MM.1S (cell line): ENCODE results near the gene DISC1.

Experiments used
- CTCF ChIP-seq: fragments of 300-600 bp; sonication (generic); IDR thresholded peaks from 2 replicates; pipeline ENCODE4 v1.5.1; 2016; ENCODE audit warnings: antibody characterized with exemption, low read length, mixed read lengths
- EZH2 ChIP-seq: fragments of 300-600 bp; sonication (generic); optimal IDR thresholded peaks from 2 replicates; pipeline ENCODE3; 2017; ENCODE audit warnings: low read depth, mild to moderate bottlenecking, antibody characterized with exemption, low read length, mixed read lengths
- EZH2phosphoT487 ChIP-seq: fragments of 300-600 bp; sonication (generic); IDR thresholded peaks from 2 replicates; pipeline ENCODE4 v1.6.1; 2018; ENCODE audit warnings: antibody characterized with exemption, low read length

GRCh38 chr1:231779081-231779480 is 152.5 kb downstream of the DISC1 start:
- no peak for TF ChIP-seq CTCF
- no peak for TF ChIP-seq EZH2phosphoT487
- TF ChIP-seq EZH2, result no peak
